Heart right ventricle (tissue), 16 donors: Measurements from ENCODE around the gene EFTUD2. TPM values are rescaled to one million over a fixed set of nuclear protein-coding genes. Genes with fewer than 3 reads are reported as not detected.

Experiments used
- ATAC-seq, 8 donors: fragments of 200-7000 bp; cut with Tn5 transposase; one replicate each; pipeline ENCODE4 v1.9.1; 2020; ENCODE audit warnings: mild to moderate bottlenecking in 8 of 8, moderate library complexity in 8 of 8, moderate number of reproducible peaks in 1 of 8
- DNase-seq, 2 donors: peaks; one replicate each; pipeline ENCODE4 v3.0.0-alpha.2; 2020
- H3K27ac ChIP-seq, 10 donors: fragments of 200-600 bp; sonication (generic) in 2 of 10; one replicate each; pipeline versions ENCODE4 v1.5.0 to v1.8.0; 2020 to 2022; ENCODE audit warnings: mild to moderate bottlenecking in 3 of 10
- H3K27me3 ChIP-seq, 7 donors: fragments of 200-600 bp; one replicate each; pipeline ENCODE4 v1.8.0; 2021 to 2022; ENCODE audit warnings: mild to moderate bottlenecking in 2 of 7
- H3K36me3 ChIP-seq, 9 donors: fragments of 200-600 bp; sonication (generic) in 1 of 9; one replicate each; pipeline versions ENCODE4 v1.5.0 to v1.8.0; 2020 to 2022; ENCODE audit warnings: mild to moderate bottlenecking in 2 of 9
- H3K4me1 ChIP-seq, 9 donors: fragments of 200-600 bp; sonication (generic) in 1 of 9; one replicate each; pipeline versions ENCODE4 v1.5.0 to v1.8.0; 2020 to 2022; ENCODE audit warnings: mild to moderate bottlenecking in 4 of 9
- H3K4me3 ChIP-seq, 10 donors: fragments of 200-600 bp; sonication (generic) in 2 of 10; one replicate each; pipeline versions ENCODE4 v1.5.0 to v1.8.0; 2020 to 2022; ENCODE audit warnings: mild to moderate bottlenecking in 7 of 10, moderate library complexity in 2 of 10
- H3K9me3 ChIP-seq, 11 donors: fragments of 200-600 bp in 10 of 11; sonication (generic) in 2 of 11; one replicate each; pipeline versions ENCODE4 v1.5.0 to v1.8.0; 2013 to 2022; ENCODE audit warnings: mild to moderate bottlenecking in 2 of 11, control low read depth in 1 of 11, moderate library complexity in 1 of 11
- CTCF ChIP-seq, 9 donors: fragments of 200-600 bp; sonication (generic) in 2 of 9; IDR thresholded peaks; one replicate each; pipeline versions ENCODE4 v1.5.0 to v1.8.0; 2021 to 2022; ENCODE audit warnings: antibody characterized with exemption in 9 of 9, mild to moderate bottlenecking in 5 of 9, moderate library complexity in 1 of 9
- WGBS, 2 donors: extraction: QIAGEN DNeasy Blood & Tissue Kit; methylation state at CpG; one replicate each; pipeline ENCODE4 v1.1.7; 2013; ENCODE audit warnings: inconsistent platforms in 1 of 2; 5-methylcytosine and 5-hydroxymethylcytosine counted together
- intact Hi-C, 10 donors: fragments of 100-400 bp; cut with DNase I; formaldehyde crosslinking; loops; one replicate each; pipeline versions ENCODE4 v1.11.1 to v1.14.2; 2022
- polyA plus RNA-seq, 2 donors: library from polyadenylated mRNA; stranded (reverse); fragments of 200-250 nt; gene quantifications; one replicate each; pipeline ENCODE4 v1.2.3, GENCODE V29; 2013
- total RNA-seq, 10 donors: library from RNA; stranded (reverse); fragmentation: NEBNext Ultra II Directional in 3 of 10; extraction: Animal tissue kit (Norgen Biotek cat#: 25700) in 3 of 10; gene quantifications; one replicate each; pipeline versions ENCODE4 v1.2.1 to v1.2.4, GENCODE V29; 2021 to 2023
- donor health status: Arrhythmogenic right ventricular cardiomyopathy.
- donor health status: ischemic (EF 13 %, LVEDD 7.1; RV severe dilation, severe dysfunction).
- donor health status: healthy with polysubstance abuse.
- donor health status: DM: no; HTN: yes; CAD: no.
- donor health status: DM: no; HTN: no; CAD: no.
- donor health status: ischemic (EF 25% LVEDD 6.9; RV normal size, moderate dysfunction).
- donor health status: ischemic (EF 25% LVEDD 5.7; RV mildly dilated, moderate dysfunction).
- donor health status: healthy.
- donor health status: DM: yes; HTN: yes; CAD: no.
- donor health status: Ischemic cardiomyopathy.
- donor health status: ischemic (EF 35%, LVEDD 5.7; RV mildly dilated, moderate dysfunction).
- donor health status: nonischemic (EF 11% LVEDD 7.7; RV severe dilation, severe dysfunction).
- donor health status: DM: yes; HTN: yes; CAD: no.
- donor health status: PGD.
- donor health status: ischemic (EF 29% LVEDD 5.4; RV normal size, mild dysfunction).
- donor health status: nonischemic (EF 23%, LVEDD 6.1; RV moderate dilation, normal function).

The EFTUD2 gene
- total and polyA plus RNA-seq, 12 donors = 21.6 to 78.2 (median 61.5) TPM

GRCh38 chr17:44903012-44903685 lies 3.9 kb upstream of the EFTUD2 start:
- Histone ChIP-seq H3K27me3 (no peaks in the 10 kb centered on the region), H3K27ac (no peak overlapping the region), H3K36me3 (no peaks in the 10 kb centered on the region), H3K9me3 (no peaks in the 10 kb centered on the region), H3K4me1 (peaks cover 0 to 53% (median 15%) of the 10 kb centered on the region in 9 donors), H3K4me3 (no peak overlapping the region)
- intact Hi-C loops = loop anchor here in 1 of 10 donors (5.0 kb wide), 1 partner anchor 119 kb away; no protein-coding TSS in a partner anchor
- DNase-seq (no peak), ATAC-seq (no peak)
- TF ChIP-seq CTCF (IDR thresholded peaks at IDR 0.05) = no peak
- 64 to 67% methylated on average over 8 of the region's 8 CpGs for WGBS, 2 donors

GRCh38 chr17:44902135-44902760 lies 3.0 kb upstream of the EFTUD2 start:
- Histone ChIP-seq H3K27me3 (no peaks in the 10 kb centered on the region), H3K4me1 (peaks cover 0 to 58% (median 23%) of the 10 kb centered on the region in 9 donors), H3K36me3 (no peaks in the 10 kb centered on the region), H3K4me3 (no peak overlapping the region), H3K9me3 (no peaks in the 10 kb centered on the region), H3K27ac (no peak overlapping the region)
- ATAC-seq = no peak
- 84 to 86% methylated on average over 17 of the region's 17 CpGs for WGBS, 2 donors
- no peak for DNase-seq
- intact Hi-C loops = loop anchor here in 1 of 10 donors (5.0 kb wide), 1 partner anchor 120 kb away; no protein-coding TSS in a partner anchor
- no peak for TF ChIP-seq CTCF (IDR thresholded peaks at IDR 0.05)

GRCh38 chr17:44901411-44901921 lies 2.2 kb upstream of the EFTUD2 start:
- Histone ChIP-seq H3K36me3 (peaks cover 0 to 5% (median 0%) of the 10 kb centered on the region in 9 donors), H3K4me3 (no peak overlapping the region), H3K27me3 (no peaks in the 10 kb centered on the region), H3K27ac (no peak overlapping the region), H3K9me3 (no peaks in the 10 kb centered on the region), H3K4me1 (peaks cover 0 to 51% (median 27%) of the 10 kb centered on the region in 9 donors)
- peak in 2 of 9 donors; percentile 12 for TF ChIP-seq CTCF (IDR thresholded peaks at IDR 0.05)
- intact Hi-C loops = loop anchor here in 1 of 10 donors (5.0 kb wide), 1 partner anchor 121 kb away; no protein-coding TSS in a partner anchor
- no peak for DNase-seq
- WGBS, 2 donors = 74 to 81% methylated on average over 4 of the region's 4 CpGs
- ATAC-seq = no peak

- 17 to 19% methylated on average over 3 of the region's 3 CpGs for WGBS, 2 donors
- Histone ChIP-seq H3K4me1 (peaks cover 0 to 45% (median 27%) of the 10 kb centered on the region in 9 donors), H3K27ac (no peak overlapping the region), H3K4me3 (no peak overlapping the region), H3K9me3 (no peaks in the 10 kb centered on the region), H3K36me3 (peaks cover 0 to 11% (median 0%) of the 10 kb centered on the region in 9 donors), H3K27me3 (no peaks in the 10 kb centered on the region)
- intact Hi-C loops = loop anchor here in 1 of 10 donors (5.0 kb wide), 1 partner anchor 121 kb away; no protein-coding TSS in a partner anchor
- TF ChIP-seq CTCF (IDR thresholded peaks at IDR 0.05) = no peak
- ATAC-seq (no peak), DNase-seq (no peak)
Measured at GRCh38 chr17:44900894-44901293, 1.6 kb upstream of the EFTUD2 start.
